GM12872 (cell line): ENCODE measurements around the gene LPP.

Experiments used
- CTCF ChIP-seq: IDR thresholded peaks from 3 replicates; pipeline ENCODE4 v1.5.1; 2011; ENCODE audit warnings: low read depth, mild to moderate bottlenecking, low read length, moderate library complexity; ENCODE audit not compliant: insufficient read depth

LPP gene

GRCh38 chr3:188236271-188236670 is 82.3 kb downstream of the LPP start:
- TF ChIP-seq CTCF, result no peak

GRCh38 chr3:188239035-188239434 is 85.1 kb downstream of the LPP start:
- no peak for TF ChIP-seq CTCF

- no peak for TF ChIP-seq CTCF
Observed at GRCh38 chr3:188239577-188239976, 85.6 kb downstream of the LPP start.

GRCh38 chr3:188240189-188240981 is 86.4 kb downstream of the LPP start:
- no peak for TF ChIP-seq CTCF

DNA sequence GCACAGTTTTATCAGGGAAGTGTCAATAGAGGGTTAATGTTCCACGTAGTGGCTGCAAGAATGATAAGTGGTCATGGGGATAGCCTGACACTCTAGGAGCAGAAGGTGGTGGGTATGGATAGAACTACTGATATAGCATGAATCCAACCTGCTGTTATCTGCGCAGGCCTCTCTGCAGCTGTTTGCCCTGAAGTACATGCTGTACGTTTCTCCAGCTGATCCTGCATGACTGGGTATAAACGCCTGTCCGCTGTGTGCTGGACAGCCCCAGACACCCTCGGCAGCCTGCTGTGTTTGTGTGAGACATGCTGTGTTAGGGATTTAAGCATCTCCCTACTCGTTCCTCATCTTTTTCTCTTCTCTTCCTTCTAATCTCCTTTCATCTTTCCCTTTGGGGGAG is 87.1 kb downstream of the LPP start:
- no peak for TF ChIP-seq CTCF

- no peak for TF ChIP-seq CTCF
Observed at GRCh38 chr3:188241883-188242282, 87.9 kb downstream of the LPP start.

GRCh38 chr3:188242436-188243123 is 88.6 kb downstream of the LPP start:
- no peak for TF ChIP-seq CTCF
